Measurements from ENCODE around the gene NUPR1. TPM values are rescaled to one million over a fixed set of nuclear protein-coding genes. Genes with fewer than 3 reads are reported as not detected.

The NUPR1 gene
- polyA plus RNA-seq (2013, experiment 1 of 4), result not detected
- 0.04 TPM for polyA plus RNA-seq (2013, experiment 2 of 4)
- not detected for polyA plus RNA-seq (2013, experiment 3 of 4)
- polyA plus RNA-seq (2013, experiment 4 of 4), result not detected

GRCh38 chr16:28538733-28539596 is at the start of gene NUPR1:
Gene NUPR1, minus strand, starts transcription at chr16:28538974. Its CDS starts 67 bp downstream, at chr16:28538907.
- H3K36me3 ChIP-seq (ENCODE audit: control insufficient read depth, insufficient read depth, low read length), result no peaks in the 10 kb centered on the region
- no peak within 1 kb of the TSS for H3K4me3 ChIP-seq (ENCODE audit: insufficient read depth, low read depth, low read length)
- H3K9me3 ChIP-seq (ENCODE audit: control insufficient read depth, low read length), result no peaks in the 10 kb centered on the region
- no peaks in the 10 kb centered on the region for H3K27me3 ChIP-seq (ENCODE audit: control insufficient read depth, insufficient read depth, low read length, poor library complexity, severe bottlenecking)
- H3K27ac ChIP-seq (ENCODE audit: insufficient read depth, low read depth, low read length, poor library complexity, severe bottlenecking), result no peak within 1 kb of the TSS
- WGBS, 2 experiments, result 85 to 87% methylated on average over 22 of the region's 22 CpGs
- no peaks in the 10 kb centered on the region for H3K4me1 ChIP-seq (ENCODE audit: control insufficient read depth, insufficient read depth, low read length)

GRCh38 chr16:28587386-28587785 is 48.6 kb upstream of the NUPR1 start:
- WGBS, 2 experiments, result 95 to 96% methylated on average over 8 of the region's 8 CpGs
- Histone ChIP-seq H3K27ac (ENCODE audit: insufficient read depth, low read depth, low read length, poor library complexity, severe bottlenecking) (no peak overlapping the region), H3K4me1 (ENCODE audit: control insufficient read depth, insufficient read depth, low read length) (no peaks in the 10 kb centered on the region), H3K36me3 (ENCODE audit: control insufficient read depth, insufficient read depth, low read length) (peaks cover 17% of the 10 kb centered on the region), H3K4me3 (ENCODE audit: insufficient read depth, low read depth, low read length) (no peak overlapping the region), H3K27me3 (ENCODE audit: control insufficient read depth, insufficient read depth, low read length, poor library complexity, severe bottlenecking) (no peaks in the 10 kb centered on the region), H3K9me3 (ENCODE audit: control insufficient read depth, low read length) (no peaks in the 10 kb centered on the region)

- Histone ChIP-seq H3K27ac (ENCODE audit: insufficient read depth, low read depth, low read length, poor library complexity, severe bottlenecking) (no peak overlapping the region), H3K27me3 (ENCODE audit: control insufficient read depth, insufficient read depth, low read length, poor library complexity, severe bottlenecking) (no peaks in the 10 kb centered on the region), H3K4me3 (ENCODE audit: insufficient read depth, low read depth, low read length) (no peak overlapping the region), H3K4me1 (ENCODE audit: control insufficient read depth, insufficient read depth, low read length) (no peaks in the 10 kb centered on the region), H3K36me3 (ENCODE audit: control insufficient read depth, insufficient read depth, low read length) (peaks cover 21% of the 10 kb centered on the region), H3K9me3 (ENCODE audit: control insufficient read depth, low read length) (no peaks in the 10 kb centered on the region)
- WGBS, 2 experiments, result 89 to 96% methylated on average over 3 of the region's 3 CpGs
Observed at GRCh38 chr16:28586466-28586865, 47.7 kb upstream of the NUPR1 start.

- Histone ChIP-seq H3K4me1 (ENCODE audit: control insufficient read depth, insufficient read depth, low read length) (no peaks in the 10 kb centered on the region), H3K36me3 (ENCODE audit: control insufficient read depth, insufficient read depth, low read length) (peaks cover 21% of the 10 kb centered on the region), H3K9me3 (ENCODE audit: control insufficient read depth, low read length) (no peaks in the 10 kb centered on the region), H3K27me3 (ENCODE audit: control insufficient read depth, insufficient read depth, low read length, poor library complexity, severe bottlenecking) (no peaks in the 10 kb centered on the region), H3K4me3 (ENCODE audit: insufficient read depth, low read depth, low read length) (no peak overlapping the region), H3K27ac (ENCODE audit: insufficient read depth, low read depth, low read length, poor library complexity, severe bottlenecking) (no peak overlapping the region)
- WGBS, 2 experiments, result 94 to 96% methylated on average over 11 of the region's 11 CpGs
Observed at GRCh38 chr16:28585674-28586073, 46.9 kb upstream of the NUPR1 start.

GRCh38 chr16:28580726-28581315 is 42.0 kb upstream of the NUPR1 start:
- WGBS, 2 experiments, result 93% methylated on average over 15 of the region's 15 CpGs
- Histone ChIP-seq H3K27ac (ENCODE audit: insufficient read depth, low read depth, low read length, poor library complexity, severe bottlenecking) (no peak overlapping the region), H3K9me3 (ENCODE audit: control insufficient read depth, low read length) (no peaks in the 10 kb centered on the region), H3K4me1 (ENCODE audit: control insufficient read depth, insufficient read depth, low read length) (no peaks in the 10 kb centered on the region), H3K36me3 (ENCODE audit: control insufficient read depth, insufficient read depth, low read length) (peaks cover 11% of the 10 kb centered on the region), H3K4me3 (ENCODE audit: insufficient read depth, low read depth, low read length) (no peak overlapping the region), H3K27me3 (ENCODE audit: control insufficient read depth, insufficient read depth, low read length, poor library complexity, severe bottlenecking) (no peaks in the 10 kb centered on the region)

- Histone ChIP-seq H3K27me3 (ENCODE audit: control insufficient read depth, insufficient read depth, low read length, poor library complexity, severe bottlenecking) (no peaks in the 10 kb centered on the region), H3K4me3 (ENCODE audit: insufficient read depth, low read depth, low read length) (no peak overlapping the region), H3K9me3 (ENCODE audit: control insufficient read depth, low read length) (no peaks in the 10 kb centered on the region), H3K27ac (ENCODE audit: insufficient read depth, low read depth, low read length, poor library complexity, severe bottlenecking) (no peak overlapping the region), H3K4me1 (ENCODE audit: control insufficient read depth, insufficient read depth, low read length) (peaks cover 16% of the 10 kb centered on the region), H3K36me3 (ENCODE audit: control insufficient read depth, insufficient read depth, low read length) (no peaks in the 10 kb centered on the region)
- WGBS, 2 experiments, result 90 to 91% methylated on average over 8 of the region's 8 CpGs
Observed at GRCh38 chr16:28575446-28576109, 36.8 kb upstream of the NUPR1 start.

- H3K27me3 ChIP-seq (ENCODE audit: control insufficient read depth, insufficient read depth, low read length, poor library complexity, severe bottlenecking), result no peaks in the 10 kb centered on the region
- H3K27ac ChIP-seq (ENCODE audit: insufficient read depth, low read depth, low read length, poor library complexity, severe bottlenecking), result no peak overlapping the region
- H3K9me3 ChIP-seq (ENCODE audit: control insufficient read depth, low read length), result no peaks in the 10 kb centered on the region
- no peak overlapping the region for H3K4me3 ChIP-seq (ENCODE audit: insufficient read depth, low read depth, low read length)
- peaks cover 16% of the 10 kb centered on the region for H3K4me1 ChIP-seq (ENCODE audit: control insufficient read depth, insufficient read depth, low read length)
- no peaks in the 10 kb centered on the region for H3K36me3 ChIP-seq (ENCODE audit: control insufficient read depth, insufficient read depth, low read length)
- WGBS, 2 experiments, result 96 to 100% methylated on average over 2 of the region's 2 CpGs
Observed at GRCh38 chr16:28574925-28575324, 36.2 kb upstream of the NUPR1 start.

GRCh38 chr16:28573738-28574718 is 35.3 kb upstream of the NUPR1 start:
- no peak overlapping the region for H3K27ac ChIP-seq (ENCODE audit: insufficient read depth, low read depth, low read length, poor library complexity, severe bottlenecking)
- no peaks in the 10 kb centered on the region for H3K27me3 ChIP-seq (ENCODE audit: control insufficient read depth, insufficient read depth, low read length, poor library complexity, severe bottlenecking)
- peaks cover 16% of the 10 kb centered on the region for H3K4me1 ChIP-seq (ENCODE audit: control insufficient read depth, insufficient read depth, low read length)
- H3K9me3 ChIP-seq (ENCODE audit: control insufficient read depth, low read length), result no peaks in the 10 kb centered on the region
- no peaks in the 10 kb centered on the region for H3K36me3 ChIP-seq (ENCODE audit: control insufficient read depth, insufficient read depth, low read length)
- 84 to 88% methylated on average over 17 of the region's 17 CpGs for WGBS, 2 experiments
- no peak overlapping the region for H3K4me3 ChIP-seq (ENCODE audit: insufficient read depth, low read depth, low read length)

GRCh38 chr16:28572696-28573510 is 34.1 kb upstream of the NUPR1 start:
- H3K27me3 ChIP-seq (ENCODE audit: control insufficient read depth, insufficient read depth, low read length, poor library complexity, severe bottlenecking), result no peaks in the 10 kb centered on the region
- H3K36me3 ChIP-seq (ENCODE audit: control insufficient read depth, insufficient read depth, low read length), result no peaks in the 10 kb centered on the region
- H3K4me1 ChIP-seq (ENCODE audit: control insufficient read depth, insufficient read depth, low read length), result peaks cover 16% of the 10 kb centered on the region
- 51 to 62% methylated on average over 15 of the region's 15 CpGs for WGBS, 2 experiments
- H3K4me3 ChIP-seq (ENCODE audit: insufficient read depth, low read depth, low read length), result no peak overlapping the region
- no peaks in the 10 kb centered on the region for H3K9me3 ChIP-seq (ENCODE audit: control insufficient read depth, low read length)
- no peak overlapping the region for H3K27ac ChIP-seq (ENCODE audit: insufficient read depth, low read depth, low read length, poor library complexity, severe bottlenecking)
